Breast epithelium (tissue), 3 donors: Measurements from ENCODE around the gene SLC35F3.

Source experiments
- CTCF ChIP-seq, 3 donors: fragments of 450-650 bp; IDR thresholded peaks; one replicate each; pipeline ENCODE4 v1.5.1; 2016 to 2017; ENCODE audit warnings: antibody characterized with exemption in 3 of 3, mild to moderate bottlenecking in 3 of 3, moderate library complexity in 3 of 3
- POLR2A ChIP-seq: fragments of 450-650 bp; IDR thresholded peaks from one replicate; pipeline ENCODE4 v1.6.1; 2016; ENCODE audit warnings: antibody characterized with exemption, mild to moderate bottlenecking, moderate library complexity

GRCh38 chr1:234222561-234223280, 318.2 kb downstream of the SLC35F3 start:
- TF ChIP-seq CTCF (IDR thresholded peaks at IDR 0.05) (no peak), POLR2A (no peak)
